GM21528 (cell line): ENCODE results near the gene PRDM11.

Experiments used
- ATAC-seq: cut with Tn5 transposase; IDR thresholded peaks from one replicate; pipeline ENCODE4 v1.9.1; 2021; ENCODE audit warnings: mild to moderate bottlenecking, moderate library complexity; ENCODE audit not compliant: unreplicated experiment, low FRiP score

PRDM11 gene

DNA sequence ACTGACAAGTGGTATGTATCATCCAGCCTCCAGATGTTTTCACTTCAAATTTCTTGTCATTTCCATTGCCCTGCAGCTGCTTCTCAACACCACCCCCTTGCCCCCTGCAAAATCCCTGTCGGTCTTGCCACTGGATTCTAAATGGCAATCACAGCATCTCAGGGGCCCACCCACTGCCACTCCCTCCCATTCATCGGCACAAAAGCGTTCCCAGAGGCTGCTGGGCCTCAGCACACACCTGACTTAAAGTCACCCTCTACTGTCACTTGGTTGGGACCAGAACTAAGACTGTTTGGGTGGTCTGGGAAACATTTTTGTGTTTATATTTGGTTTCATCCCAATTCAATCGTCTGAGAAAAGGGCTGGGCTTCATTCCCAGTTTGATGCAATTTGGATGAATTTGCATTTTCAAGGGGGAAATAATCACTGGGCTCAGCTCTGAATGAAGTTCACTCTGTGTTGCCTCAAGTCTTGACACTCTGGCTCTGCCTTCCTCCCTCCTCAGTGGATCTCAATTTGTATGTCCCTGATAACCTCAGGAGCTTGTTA lies 112.6 kb downstream of the PRDM11 start:
- no peak for ATAC-seq

DNA sequence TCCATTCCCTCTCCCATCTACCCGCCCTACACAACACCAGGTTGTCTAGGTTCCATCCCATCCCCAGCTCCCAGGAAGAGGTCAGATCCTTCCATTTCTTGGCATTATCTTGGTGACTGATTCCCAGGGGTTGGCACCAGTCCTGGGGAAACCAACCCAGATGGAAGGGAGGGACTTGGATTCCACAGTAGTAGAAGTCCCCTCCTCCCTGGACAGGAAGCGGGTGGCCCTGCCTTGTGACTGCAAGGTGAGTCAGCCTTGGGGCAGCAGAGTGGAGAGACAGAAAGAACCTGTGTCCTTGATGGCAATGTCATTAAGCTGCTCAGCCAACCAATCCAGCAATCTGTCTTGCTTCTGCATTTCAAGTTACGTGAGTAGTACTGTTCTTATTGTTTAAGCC lies 113.2 kb downstream of the PRDM11 start:
- no peak for ATAC-seq

DNA sequence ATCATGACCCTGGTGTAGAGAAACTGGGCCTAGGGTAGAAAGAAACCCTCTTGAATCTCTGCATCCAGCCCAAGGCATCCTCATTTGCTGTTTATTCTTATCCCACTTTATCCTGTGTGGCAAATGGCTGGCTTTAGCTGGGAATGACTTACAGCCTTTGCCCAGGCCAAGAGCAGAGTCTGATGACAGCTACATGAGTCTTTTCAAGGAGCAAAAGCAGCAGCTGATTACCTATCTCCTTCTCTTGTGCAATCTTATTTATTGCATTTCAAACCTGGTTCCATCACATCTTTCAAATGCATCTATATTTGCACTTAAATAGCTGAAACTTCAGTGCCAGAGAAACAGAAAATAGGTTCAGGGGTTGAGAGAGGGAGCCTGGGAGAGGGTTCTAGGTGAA lies 113.6 kb downstream of the PRDM11 start:
- ATAC-seq: no peak

DNA sequence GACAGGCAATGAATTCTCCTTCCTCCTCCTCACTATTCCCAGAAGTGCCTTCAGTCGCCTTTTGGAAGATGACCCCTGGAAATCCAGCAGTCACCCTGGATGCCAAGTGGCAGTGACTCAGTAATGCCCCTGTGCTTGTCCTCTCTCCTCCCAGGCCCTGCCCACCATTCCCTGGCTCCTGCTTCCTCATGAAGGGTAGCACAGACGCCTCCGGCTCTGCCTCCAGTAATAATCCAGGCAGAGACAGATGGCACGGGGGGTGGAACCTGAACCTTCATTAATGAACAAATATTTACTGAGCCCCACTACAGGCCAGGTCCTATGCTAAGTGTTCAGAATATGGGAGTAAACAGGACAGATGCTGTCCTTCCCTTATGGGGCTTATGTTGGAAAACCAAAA lies 116.5 kb downstream of the PRDM11 start:
- no peak for ATAC-seq

DNA sequence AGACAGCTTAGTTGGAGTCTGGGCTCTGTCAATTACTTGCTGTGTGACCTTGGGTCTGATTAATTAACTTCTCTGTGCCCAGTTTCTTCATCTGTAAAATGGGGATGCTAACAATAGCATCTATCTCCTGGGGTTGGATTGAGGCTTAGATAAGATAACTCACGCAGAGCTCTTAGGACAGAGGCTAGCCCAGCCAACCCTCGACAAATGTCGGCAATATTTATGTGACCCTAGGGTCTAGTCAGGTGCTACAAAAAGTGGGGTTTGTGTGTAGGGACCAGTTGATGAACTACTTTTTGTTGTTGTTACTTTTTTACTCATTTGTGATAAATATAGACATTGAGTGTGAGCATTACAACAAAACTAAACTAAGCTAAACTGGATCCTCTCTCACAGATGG lies 117.3 kb downstream of the PRDM11 start:
- ATAC-seq: no peak

DNA sequence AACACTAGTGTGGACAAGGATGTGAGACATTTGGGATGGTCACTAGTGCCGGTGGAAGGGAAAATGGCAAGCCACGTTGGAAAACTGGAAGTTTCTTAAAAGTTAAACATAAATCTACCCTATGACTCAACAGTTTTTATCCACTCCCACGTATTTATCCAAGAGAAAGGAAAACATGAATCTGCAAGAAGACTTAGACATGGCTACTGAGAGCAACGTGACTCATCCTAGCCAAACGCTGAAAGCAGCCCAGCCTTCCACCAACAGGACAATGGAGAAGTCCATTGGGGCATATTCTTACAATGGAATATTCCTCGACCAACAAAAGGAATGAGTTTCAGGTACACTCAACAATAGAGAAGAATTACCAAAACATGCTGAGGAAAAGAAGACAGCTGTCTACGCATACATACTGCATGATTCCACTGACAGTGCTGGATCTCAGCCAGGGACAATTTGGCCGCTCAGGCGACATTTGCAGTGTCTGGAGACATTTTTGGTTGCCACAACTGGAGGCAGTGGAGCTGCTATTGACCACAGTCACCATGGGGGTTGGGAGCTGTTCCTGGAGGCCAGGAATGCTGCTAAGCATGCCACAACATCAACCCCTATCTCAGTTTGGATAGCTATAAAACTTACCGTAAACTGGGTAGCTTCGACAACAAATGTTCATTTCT lies 118.5 kb downstream of the PRDM11 start:
- no peak for ATAC-seq

DNA sequence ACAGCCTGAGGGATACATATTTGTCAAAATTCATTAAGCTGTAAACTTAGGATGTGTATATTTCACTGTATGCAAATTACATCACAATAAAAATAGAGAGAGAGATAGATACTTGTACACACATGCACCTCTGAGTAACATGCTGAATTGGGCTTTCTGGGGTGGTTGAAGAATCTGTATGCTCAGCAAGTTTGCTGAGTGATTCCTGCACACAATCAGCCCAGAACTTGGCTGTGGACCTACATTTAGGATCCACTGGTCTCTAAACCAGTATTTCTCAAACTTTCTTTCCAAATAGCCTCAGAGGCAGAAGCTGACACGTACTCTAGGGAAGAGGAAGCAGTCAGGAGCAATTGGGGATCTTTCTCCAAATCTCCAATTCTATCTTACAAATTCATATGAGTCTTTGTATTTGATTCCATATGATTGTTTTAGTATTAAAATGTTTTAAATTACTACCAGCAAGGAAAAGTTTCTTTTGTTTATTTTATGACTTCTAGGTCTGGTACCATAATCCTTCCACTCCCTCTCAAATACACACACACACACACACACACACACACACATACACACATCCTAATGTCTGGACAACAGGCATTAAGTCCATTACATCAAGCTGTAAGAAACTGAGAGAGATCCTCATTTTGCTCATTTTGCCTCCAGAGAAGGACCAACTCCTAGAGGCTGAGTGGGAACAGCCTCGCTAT lies 119.7 kb downstream of the PRDM11 start:
- no peak for ATAC-seq

DNA sequence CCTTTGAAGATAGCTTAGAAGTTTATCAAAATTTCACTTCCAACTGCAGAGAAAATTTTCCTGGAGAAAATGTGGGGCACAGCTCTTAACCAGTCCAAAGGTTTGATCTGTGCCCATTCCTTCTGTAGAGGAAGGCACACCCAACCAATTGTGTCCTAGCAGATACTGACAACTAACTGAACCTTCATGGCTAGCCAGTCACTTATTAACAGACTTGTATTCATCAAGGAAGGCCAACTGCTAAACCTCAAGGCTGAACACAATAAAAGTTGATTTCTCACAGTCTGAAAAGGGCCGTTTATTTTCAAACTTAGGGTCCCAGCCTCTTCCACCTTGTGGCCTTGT lies 120.2 kb downstream of the PRDM11 start:
- ATAC-seq: no peak

DNA sequence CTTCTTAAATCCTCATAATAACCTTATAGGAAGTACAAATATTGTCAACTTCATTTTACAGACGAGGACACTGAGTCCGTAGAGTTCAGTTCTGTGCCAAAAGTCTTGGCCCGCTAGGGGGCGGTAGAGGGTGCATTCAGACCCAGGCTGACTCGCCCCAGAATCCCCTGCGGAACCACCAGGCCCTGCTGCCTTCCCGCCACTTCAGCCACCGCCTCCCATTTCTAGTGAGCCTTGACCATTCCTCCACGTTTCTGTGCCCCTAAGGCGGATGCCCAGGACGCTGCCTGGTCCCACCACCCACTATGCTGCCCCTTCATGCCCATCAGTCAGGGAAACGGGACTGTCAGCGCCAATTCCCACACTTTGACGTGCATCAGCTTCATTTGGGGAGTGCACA lies 120.6 kb downstream of the PRDM11 start:
- ATAC-seq: no peak

DNA sequence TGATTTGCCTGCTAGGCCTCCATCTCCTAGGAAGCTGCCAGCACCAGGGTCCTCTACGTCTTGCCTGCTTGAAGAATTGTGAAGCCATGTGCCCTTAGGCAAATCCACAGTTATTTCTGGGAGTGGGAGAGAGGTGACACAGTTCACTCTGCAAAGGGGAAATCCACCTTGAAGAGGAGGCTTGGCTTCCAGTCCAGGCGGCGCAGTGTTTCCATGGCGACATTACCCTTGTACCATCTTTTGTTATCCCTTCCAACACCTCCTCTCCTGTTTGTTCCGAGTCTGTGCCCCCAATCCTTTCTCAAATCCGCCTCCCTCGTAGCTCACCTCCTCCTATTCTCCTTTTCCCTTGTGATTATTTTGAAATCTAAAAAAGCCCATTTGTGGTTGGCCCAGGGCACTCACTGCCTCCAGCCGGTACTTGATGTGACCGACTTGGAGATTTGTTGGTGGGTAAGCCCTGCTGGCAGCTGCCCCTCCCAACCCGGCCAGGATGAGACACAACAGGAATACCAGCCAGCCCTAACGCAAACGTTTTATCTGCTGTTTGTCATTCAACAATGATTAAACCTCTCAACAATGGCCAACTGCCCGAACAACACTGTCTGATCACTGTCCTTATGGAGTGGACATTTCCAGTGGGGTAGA lies 121.3 kb downstream of the PRDM11 start:
- ATAC-seq: no peak

DNA sequence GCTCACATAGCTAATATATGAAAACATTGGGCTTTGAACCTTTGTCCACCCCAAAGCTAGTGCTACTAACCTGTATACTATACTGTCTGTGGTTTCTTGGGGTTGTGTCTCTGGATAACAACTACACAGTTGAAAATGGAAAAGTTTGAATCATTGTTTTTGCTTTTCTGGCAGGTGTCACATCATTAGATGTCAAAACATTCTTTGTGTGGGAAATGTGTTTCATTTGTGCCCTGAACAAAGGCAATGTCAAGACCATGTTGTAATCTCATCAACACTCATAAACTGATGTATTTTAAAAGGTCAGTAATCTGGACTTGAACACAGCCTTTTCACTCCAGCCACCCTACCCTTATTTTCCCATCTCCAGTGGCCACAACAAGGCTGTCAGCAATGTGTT lies 123.2 kb downstream of the PRDM11 start:
- no peak for ATAC-seq

DNA sequence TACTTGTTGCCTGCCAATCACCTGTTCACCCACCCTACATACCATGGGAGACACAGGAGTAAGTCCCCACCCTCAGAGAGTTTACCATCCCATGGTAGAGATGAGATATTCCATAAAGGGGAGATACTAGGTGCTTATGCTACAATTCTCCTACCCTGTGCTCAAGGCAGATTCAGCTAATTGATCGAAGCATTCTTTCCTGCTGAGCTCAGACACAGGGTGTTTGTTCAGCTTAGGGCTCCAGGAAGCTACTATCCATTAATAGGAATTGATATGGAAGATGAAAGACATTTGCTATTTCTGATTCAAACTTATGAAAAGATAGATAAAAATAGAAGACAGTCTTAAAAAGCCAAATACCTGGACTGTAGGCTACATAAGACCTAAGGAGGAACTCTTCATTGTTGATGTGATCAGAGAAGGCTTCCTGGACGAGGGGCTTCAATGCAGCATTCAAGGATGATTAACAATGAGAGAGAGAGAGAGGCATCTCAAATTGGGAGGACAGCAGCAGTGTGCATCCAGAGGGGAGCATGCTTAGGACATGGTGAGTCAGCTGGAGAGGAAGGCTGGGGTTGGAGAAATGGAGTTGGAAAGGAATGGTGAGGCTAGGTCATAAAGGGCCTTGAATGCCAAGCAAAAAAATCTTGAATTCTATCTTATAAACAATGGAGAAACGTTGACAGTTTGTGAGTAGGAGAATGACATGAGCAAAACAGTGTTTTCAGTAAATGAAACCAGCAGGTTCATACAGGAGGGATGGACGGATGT lies 124.7 kb downstream of the PRDM11 start:
- ATAC-seq: no peak

DNA sequence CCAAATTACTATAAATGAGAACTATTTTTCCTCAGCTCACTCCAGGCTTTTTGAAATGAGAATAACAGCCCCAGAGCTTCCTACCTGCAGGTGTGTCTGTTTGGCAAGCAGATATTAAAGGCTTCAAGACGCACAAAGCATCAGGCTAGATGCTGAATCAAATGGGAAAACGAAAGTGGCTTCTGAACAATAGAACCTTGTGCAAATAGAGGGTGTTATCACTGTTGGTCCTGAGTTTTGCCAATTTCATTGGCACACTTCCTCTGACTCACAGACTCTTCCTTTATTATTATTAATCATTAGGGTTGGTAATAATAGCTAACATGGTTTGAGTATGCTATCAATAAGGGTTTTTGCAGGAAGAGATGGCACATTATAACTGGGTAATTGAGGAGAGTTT lies 126.3 kb downstream of the PRDM11 start:
- no peak for ATAC-seq

DNA sequence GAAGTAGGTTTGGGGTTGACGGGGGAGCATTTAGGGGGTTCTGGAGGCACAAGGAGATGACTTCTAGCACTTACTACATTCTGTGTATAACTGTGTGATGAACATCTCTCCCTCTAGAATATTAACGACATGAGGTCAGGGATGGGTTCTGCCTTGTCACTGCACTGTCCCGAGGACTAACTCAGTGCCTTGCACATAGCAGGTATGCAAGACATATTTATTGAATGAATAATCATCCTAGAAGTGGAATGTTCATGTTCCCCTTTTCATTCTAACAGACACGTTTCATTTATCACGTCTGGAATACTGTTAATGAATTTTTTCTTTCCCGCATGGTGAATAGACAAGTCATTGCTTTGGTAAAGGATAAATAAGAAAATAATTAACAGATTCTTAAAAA lies 127.1 kb downstream of the PRDM11 start:
- no peak for ATAC-seq

DNA sequence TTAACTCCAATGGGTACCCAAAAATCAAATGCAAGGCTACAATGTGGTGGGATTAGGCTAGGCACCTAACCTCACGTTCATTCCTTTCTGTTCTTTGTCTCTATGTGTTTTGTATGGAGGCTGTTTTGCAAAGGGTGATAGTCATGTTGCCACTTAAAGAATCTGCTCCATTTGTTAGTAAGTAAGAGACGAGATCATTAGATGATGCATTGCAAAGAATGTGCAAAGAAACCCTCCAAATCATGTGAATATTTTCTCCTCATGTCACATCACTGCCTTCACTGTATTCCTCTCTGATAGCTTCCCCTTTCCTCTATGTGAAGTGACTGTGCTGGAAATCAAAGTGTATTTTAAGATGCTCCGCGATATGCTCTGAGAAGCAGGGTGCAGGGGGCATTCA lies 127.8 kb downstream of the PRDM11 start:
- ATAC-seq: no peak

DNA sequence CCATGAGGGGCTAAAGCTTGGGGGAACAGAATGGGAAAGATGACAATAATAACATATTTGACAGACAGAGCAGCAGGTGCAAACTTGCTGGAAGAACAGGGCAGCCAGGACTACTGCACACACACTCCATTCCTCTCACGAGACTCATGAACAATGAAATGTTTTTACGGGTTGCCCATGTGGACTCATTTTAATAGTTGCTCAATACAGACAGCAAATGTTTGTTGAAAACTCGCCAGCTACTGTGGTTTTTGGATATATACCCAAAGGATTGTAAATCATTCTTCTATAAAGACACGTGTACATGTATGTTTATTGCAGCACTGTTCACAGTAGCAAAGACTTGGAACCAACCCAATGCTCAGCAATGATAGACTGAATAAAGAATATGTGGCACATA lies 129.4 kb downstream of the PRDM11 start:
- no peak for ATAC-seq

DNA sequence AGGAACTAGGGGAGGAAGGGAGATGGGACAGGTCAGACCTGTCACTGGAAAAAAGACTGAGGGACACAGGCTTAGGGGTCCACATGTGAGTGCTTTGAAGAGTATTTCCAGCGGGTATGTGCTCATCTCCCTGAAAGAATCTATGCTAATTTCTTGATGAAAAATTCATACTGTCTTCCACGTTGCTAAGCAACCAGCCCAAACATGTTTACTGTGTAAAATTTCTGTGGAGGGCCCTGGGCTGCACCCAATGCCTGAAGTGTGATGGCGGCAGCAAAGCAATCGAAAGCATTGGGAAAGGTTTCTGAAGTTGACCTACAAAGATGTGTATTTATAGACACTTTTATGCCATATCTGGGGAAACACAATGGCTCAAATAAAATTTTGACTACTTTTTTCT lies 132.3 kb downstream of the PRDM11 start:
- no peak for ATAC-seq

DNA sequence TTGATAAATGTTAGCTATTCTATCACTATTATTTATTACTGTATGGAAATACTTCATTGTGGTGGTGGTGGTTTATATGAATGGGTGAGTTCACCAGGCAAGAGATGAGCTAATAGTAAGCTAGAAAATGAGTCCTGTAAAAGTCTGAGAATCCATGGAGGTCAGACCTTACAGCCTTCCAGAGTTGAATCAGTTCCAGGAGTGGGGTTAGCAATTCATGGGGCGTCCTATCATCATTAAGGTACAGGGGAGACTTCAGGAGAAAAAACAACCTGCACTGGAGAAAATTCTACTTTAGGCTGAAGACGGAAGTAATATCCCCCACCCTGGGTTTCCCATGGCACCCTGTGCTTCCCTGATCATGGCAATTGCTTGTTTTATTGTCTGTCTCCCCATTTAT lies 133.2 kb downstream of the PRDM11 start:
- no peak for ATAC-seq

DNA sequence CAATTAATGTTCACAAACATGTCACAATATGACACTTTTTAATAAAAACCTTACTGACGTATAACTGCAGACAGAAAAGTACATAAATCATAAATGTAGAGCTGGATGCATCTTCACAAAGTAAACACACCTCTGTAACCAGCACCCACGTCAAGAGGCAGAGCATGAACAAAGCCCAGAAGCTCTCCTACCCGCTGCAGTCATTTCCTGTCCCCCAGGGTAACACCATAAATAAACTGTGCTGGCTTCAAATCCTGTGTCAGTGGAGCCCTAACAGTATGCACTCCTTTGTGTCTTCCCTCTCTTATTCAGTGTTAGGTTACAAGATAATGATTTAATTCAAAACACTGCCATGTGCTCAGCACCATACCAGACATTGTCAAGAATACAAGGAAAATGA lies 134.0 kb downstream of the PRDM11 start:
- ATAC-seq: no peak

DNA sequence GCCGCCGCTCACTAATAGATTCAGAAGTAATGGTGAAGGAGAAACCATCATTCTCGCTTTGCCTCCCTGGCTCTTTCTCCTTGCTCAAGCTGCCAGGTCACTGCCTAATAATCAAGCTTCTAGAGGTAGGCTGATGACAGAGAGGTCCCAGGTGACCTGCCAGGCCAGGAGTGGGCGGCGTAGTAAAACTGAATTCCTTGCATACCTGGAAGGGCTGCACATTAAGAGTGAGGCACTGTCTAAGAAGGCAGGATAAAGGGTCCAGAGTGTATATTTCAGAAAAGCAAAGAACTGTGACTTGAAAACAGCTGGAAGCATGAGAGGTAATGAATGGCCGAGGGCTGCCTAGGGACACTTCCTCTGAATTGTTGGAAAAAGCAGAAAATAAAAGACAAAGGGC lies 135.6 kb downstream of the PRDM11 start:
- ATAC-seq: no peak
